HG02870 (cell line): Measurements from ENCODE around the gene BEND3.

Source experiments
- ATAC-seq: cut with Tn5 transposase; IDR thresholded peaks from one replicate; pipeline ENCODE4 v1.9.1; 2021; ENCODE audit warnings: mild to moderate bottlenecking, moderate library complexity; ENCODE audit not compliant: unreplicated experiment

BEND3 gene

DNA sequence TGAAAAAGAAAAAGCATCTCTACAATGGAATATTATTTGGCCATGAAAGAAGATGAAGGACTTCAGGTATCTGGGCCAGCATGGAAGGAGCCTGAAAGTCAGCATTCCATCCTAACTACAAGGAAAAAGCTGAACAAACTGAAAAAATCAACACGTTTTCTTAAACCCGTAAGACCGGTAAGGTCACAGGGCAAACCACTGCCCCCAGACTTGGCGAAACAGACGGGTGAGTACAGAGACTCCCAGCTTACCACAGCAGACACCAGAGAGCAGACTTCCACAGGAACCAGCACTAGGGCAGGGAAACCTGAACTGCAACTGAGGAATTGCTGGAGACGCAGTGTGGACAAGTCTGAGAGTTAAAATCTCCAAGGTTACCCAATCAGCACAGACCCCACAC, 31.4 kb downstream of the BEND3 start:
- ATAC-seq: no peak

DNA sequence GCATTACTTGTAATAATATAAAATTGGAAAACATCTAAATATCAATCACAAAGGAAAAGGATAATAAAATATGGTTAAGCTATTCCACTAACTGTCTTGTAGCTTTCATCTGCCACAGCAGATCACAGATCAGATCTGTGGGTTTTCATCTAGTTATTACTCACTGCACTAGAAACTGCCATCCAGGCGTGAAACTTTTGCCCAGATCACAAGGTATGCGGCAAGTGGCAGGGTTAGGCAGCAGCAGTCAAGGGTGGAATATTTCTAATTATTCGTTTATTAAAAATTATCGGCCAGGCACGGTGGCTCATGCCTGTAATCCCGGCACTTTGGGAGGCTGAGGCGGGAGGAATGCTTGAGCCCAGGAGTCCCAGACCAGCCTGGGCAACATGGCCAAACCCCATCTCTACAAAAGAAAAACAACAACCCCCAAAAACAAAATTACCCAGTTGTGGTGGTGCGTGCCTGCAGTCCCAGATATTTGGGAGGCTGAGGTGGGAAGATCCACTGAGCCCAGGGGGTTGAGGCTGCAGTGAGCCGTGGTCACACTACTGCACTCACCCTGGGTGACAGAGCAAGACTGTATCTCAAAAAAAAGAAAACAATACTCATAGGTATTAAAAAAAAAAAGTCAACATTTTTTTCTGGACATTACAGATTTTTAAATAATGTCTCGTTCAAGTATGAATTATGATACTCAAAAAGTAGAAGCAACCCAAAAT, 32.1 kb downstream of the BEND3 start:
- peak; percentile 68 for ATAC-seq

DNA sequence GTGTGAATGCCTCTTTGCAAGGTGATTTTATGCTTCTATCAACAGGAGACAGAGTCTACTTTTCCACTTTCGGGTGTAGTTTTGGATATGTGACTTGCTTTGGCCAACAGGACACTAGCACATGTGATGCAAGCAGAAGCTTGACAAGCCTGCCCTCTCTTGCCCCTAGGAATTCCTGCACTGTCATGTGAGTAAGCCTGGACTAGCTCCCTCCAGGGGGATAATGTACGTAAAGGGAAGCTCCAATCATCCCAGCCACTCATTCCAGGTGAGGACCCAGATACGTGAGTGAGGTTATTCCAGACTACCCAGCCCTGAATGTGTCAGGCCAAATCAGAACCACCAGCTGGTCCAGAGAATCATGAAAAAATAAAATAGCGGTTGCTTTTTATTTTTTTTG, 33.3 kb downstream of the BEND3 start:
- no peak for ATAC-seq

DNA sequence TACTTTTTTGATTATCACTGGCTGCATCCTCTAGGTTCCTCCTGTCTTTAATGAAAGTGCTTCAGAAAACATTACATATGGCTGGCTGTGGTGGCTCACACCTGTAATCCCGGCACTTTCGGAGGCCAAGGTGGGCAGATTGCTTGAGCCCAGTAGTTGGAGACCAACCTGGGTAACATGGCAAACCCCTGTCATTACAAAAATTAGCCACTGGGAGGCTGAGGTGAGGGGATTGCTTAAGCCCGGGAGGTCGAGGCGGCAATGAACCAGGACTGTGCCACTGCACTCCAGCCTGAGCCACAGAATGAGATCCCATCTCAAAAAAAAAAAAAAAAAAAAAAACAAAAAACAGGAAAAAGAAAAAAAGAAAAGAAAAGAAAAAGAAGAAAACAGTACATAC, 35.3 kb downstream of the BEND3 start:
- no peak for ATAC-seq

DNA sequence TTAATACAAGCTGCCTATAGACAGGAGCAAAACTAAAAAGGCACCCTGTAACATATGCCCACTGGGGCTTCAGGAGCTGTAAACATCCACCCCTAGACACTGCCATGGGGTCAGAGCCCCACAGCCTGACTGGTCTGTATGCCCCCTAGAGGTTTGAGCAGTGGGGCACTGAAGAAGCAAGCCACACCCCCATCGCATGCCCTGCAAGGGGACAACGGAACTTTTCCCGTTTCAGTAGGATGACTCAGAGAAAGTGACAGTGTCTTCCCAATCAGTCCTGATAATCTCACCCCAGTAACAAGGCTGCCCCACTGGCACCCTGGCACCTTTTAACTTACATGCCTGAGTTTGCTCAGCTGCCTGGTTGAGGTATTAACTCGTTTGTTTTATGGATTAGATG, 35.9 kb downstream of the BEND3 start:
- ATAC-seq: no peak

- no peak for ATAC-seq
Measured at GRCh38 chr6:107077710-107078109, 37.6 kb downstream of the BEND3 start.

- no peak for ATAC-seq
Measured at GRCh38 chr6:107075951-107076381, 39.3 kb downstream of the BEND3 start.

DNA sequence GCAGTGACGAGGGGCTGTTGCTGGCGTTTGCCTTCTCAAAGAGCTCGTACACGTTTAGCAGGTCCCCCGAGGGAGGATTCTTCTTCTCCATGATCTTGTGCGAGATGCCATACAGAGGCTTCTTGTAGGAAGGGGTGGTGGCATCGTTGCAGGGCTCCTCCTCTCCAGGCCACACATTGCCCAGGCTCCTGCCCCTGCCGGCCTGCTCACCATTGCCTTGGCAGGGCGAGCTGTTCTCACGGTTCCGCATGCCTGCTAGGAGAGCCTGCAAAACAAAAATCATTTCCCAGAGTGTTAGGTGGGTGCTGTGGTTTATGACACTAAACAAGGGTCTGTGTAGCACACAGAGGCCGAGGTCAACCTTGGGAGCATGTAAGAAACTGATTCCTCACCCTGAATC, 44.6 kb downstream of the BEND3 start:
- no peak for ATAC-seq

DNA sequence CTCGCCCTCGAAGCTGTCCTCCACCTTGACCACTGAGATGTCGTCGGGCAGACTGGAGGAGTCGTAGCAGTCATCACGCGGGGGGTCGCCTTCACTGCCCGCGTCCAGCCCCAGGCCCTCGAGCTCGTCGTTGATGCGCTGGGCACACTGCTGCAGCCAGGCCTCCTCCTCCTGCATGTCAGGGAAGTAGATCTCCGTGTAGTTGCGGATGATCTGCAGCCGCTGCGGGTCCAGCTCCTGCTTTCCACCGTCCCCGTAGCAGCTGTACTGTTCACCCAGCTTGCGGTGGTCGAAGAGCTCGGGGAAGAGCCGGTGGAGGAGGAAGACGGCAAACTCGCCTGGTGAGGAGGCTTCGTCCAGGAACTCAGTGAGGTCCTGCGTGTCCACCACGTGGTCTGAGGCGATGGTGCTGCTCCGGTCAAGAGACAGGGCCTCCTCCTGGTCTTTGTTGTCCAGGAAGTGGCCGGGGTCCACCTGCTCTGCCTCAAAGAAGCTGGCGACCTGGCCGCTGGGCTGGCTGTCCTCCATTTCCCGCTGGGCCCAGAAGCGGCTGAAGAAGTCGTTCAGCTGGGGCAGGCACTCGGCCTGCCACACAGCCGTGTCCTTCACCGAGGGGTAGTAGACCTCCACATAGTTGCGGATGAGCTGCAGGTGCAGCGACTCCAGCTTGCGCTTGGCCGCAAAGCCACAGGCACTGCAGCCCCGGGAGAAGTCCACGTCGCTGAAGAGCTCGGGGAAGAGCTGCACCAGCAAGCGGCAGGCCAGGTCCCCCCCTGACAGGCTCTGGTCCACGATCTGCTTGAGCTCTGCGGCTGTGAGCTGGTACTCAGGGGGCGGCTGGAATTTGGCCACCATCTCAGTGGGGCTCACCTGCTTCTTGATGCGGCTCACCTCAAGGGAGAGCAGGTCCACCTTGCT, 45.4 kb downstream of the BEND3 start:
- no peak for ATAC-seq

DNA sequence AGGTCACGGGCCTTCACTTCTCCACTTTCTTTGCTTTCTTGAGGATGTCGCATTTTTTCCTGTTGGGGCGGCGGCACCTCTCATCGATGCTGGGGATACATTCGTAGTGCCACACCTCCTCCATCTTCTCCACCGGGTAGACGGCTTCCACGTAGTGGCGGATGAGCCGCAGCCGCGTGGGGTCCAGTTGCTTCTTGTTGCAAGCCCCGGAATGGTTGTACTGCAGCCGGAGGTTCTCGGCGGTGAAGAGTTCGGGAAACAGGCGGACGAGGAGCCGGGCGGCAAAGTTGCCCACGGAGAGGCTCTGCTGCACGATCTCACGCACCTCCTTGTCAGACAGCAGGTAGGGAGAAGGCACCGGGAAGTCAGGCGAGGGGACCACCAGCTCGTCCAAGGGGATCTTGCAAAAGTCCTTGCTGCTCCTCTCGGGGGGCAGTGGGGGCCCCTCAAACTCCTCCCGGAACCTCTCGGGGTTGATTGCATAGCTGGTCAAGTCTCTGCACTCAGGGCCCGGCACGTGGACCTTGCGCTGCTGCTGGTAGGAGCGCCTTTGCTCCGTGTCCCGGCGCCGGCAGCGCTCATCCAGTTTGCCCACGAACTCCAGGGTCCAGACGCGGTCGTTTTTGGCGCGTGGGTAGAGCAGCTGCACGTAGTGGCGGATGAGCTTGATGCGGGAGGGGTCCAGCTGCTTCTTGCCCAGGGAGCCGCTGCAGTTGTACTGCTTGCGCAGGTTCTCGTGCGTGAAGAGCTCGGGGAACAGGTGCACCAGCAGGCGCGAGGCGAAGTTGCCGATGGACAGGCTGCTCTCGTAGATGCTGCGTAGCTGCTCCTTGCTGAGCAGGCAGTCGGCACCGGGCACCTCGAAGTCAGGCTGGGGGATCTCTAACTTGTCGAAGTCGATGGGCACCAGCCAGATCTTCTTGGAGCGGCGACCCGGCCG, 46.4 kb downstream of the BEND3 start:
- no peak for ATAC-seq

- ATAC-seq: peak; percentile 74
Measured at GRCh38 chr6:107066697-107067659, 48.3 kb downstream of the BEND3 start.

DNA sequence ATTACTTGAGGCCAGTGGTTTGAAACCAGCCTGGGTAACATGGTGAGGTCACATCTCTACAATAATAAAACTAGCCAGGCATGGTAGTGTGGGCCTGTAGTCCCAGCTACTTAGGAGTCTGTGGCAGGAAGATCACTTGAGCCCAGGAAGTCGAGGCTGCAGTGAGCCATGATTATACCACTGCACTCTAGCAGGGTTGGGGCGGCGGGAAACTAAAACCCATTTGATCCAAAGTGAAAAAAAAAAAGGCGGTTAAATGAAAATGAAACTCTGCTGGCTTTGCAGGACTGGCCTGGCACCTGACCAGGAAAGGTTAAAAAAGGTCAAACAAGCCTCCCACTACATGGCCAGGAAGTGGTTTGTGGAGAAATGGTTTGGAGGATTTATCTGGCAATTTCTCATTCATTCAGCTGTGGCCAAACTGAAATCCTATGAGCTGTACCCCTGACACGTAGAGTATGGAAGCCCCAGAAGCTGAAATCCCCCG, 50.7 kb downstream of the BEND3 start:
- ATAC-seq: no peak

DNA sequence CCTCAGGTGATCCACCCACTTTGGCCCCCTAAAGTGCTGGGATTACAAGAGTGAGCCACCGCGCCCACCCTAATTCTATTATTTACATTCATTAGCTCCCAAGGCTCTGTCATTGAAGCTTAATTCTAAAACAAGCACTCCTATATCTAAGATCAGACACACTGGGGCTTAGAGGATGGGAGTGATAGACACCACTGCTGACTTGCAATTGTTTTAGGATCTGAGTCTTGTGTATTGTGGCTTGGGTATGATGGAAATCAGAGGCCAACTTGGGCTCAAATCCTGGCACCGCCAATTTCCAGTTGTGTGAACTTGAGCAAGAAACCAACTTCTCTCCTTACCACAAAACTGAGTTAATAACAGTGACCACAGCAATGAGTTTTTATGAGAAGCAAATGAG, 52.6 kb downstream of the BEND3 start:
- ATAC-seq: no peak

DNA sequence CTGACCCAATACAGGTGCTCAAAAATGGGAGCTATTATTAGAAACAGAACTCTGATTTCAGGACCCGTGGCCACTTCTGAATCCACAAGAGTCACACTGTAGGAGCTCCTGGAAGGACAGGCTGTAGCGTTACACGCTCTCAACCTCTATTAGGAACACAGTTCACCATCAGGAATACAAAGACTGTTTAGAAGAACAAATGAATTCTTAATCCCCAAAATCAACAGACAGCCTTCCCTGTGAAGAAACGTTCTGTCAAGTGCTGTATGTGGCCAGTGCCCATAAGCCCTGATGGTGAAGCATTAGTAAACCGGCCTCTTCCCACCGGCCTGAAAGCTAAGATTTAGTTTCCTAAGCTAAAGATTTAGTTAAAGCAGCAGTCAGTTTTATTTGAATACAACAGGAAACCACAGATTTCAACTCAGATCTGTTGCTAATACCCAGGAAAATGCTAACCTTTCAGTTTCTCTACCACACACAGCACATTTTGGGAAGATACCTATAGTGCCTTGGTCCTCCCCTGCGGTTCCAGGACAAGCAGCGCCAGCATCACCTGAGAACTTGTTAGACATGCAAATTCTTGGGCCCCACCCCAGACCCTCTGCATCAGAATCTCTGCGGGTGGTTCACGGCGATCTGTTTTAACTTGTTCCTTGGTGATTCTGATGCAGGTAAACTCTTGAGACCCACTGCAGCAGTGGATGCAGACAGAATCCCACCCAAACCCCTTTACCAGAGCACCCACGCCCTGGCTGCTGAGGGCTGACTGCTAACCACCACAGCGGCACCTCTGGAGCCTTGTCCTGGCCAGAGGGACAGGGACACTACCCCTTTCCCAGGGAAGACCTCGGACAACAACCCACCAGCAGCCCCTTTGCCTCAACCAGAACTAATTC, 53.9 kb downstream of the BEND3 start:
- ATAC-seq: peak; percentile 55

DNA sequence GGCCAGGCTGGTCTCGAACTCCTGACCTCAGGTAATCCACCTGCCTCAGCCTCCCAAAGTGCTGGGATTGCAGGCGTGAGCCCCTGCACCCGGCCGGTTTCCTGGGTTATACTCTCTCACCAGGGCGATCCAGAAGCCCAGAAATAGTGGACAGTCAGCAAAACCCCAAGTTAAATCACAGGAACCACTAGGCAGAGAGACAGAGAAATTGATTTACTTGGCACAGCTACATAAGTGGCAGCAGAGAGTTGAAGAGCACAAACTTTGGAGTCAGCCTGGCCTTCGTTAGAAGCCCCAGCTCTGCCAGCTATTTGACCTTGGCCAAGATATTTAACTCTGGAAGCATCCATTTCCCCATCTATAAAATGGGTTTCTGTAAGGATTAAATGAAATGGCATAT, 54.6 kb downstream of the BEND3 start:
- ATAC-seq: no peak

- ATAC-seq: no peak
Measured at GRCh38 chr6:107059606-107060005, 55.7 kb downstream of the BEND3 start.

DNA sequence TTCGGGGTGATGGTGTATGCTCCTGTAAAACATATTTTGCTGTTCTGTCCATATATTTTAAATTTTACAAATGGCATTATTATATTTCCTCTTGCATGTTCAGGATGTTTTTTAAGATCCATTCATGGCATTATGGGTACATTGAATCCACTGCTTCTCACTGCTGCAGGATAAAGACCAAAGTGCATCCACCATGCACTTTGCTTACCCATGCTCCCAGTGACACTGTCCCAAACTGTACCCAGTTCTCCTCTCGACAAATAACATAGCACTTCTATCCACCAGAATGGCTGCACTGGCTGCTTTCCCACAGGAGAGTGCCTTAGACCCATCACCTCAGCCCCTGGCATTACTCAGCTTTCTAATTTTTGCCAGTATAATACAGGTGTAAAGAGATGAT, 57.6 kb downstream of the BEND3 start:
- no peak for ATAC-seq

DNA sequence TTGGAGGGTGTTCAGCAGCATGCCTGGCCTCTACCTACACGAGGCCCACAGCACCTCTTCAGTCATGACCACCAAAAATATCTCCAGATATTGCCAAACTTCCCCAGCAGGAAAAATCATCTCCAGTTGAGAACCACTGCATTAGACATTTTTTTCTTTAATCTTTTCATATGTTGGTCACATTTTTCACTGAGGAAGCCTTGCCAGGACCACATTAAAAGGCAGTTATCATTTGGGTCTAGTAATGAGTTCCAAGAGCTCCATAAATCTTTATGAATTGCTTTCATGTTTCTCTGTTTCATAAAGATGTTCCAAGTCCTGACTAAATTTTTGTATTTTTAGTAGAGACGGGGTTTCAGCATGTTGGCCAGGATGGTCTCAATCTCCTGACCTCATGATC, 58.5 kb downstream of the BEND3 start:
- ATAC-seq: no peak

DNA sequence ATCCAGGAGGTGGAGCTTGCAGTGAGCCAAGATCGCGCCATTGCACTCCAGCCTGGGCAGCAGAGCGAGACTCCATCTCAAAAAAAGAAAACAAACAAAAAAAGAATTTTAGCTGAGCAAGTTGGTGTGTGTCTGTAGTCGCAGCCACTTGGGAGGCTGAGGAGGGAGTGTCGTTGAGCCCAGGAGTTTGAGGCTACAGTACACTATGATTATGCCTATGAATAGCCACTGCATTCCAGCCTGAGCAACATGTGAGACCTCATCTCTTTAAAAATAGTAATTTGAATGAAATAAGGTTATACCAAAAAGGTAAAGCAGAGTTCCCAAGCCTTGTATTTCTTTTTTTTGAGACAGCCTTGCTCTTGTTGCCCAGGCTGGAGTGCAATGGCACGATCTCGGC, 67.5 kb downstream of the BEND3 start:
- no peak for ATAC-seq
